ENCODE results near the gene PITX1.

PITX1 gene

DNA sequence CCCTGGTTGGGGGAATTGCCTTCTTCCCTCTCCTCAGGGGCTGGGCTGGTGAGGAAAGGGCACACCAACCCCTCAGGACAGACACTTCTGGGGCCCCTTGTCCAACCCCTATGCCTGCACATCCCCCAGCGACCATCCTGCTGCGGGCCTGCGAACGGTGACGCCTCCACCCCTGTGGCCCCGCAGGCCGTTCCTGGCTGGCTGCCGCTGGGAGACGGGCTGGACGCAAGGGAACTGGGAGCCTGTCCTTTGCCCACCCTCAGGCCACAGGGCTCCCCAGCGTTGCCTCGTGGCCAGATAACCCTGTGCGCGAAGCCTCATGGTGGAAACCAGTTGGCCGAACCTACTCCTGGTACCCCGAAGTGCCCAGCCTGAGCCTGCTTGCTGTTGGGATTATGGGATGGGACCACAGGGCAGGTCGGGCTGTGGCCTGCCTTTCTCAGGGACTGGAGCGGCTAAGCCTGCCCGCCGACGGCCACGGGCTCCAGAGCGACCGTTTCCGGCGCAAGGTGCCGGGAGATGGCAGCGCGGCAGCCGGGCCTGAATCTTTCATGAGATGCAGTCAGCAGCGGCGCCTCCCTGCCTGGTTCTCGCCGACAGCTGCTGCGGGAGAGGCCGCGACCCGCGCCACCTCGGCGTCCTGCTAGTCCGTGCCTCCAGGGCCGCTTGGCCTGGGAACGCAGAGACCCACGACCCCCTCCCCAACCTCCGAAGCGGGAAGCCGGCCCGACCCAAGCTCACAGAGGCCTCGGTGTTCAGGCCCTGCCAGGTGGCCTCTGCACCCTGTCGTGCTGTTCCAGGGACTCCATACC is 6.5 kb upstream of the PITX1 start:
- DNase-seq, result no peak

DNA sequence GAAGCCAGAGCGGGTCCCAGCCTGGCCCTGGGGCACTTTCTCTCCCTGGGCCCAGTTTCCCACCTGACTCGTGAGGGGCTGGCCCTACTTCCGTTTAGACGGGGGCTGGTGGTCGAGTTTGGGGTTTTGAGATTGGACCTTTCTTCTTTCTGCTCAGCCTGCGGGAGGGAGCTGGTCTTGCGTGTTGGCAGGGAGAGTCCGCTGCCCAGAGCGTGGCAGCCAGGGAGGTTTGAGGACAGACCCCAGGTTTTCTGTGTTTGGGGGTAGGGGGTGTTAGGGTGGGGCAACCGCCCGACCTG is 6.0 kb upstream of the PITX1 start:
- DNase-seq, result no peak

DNA sequence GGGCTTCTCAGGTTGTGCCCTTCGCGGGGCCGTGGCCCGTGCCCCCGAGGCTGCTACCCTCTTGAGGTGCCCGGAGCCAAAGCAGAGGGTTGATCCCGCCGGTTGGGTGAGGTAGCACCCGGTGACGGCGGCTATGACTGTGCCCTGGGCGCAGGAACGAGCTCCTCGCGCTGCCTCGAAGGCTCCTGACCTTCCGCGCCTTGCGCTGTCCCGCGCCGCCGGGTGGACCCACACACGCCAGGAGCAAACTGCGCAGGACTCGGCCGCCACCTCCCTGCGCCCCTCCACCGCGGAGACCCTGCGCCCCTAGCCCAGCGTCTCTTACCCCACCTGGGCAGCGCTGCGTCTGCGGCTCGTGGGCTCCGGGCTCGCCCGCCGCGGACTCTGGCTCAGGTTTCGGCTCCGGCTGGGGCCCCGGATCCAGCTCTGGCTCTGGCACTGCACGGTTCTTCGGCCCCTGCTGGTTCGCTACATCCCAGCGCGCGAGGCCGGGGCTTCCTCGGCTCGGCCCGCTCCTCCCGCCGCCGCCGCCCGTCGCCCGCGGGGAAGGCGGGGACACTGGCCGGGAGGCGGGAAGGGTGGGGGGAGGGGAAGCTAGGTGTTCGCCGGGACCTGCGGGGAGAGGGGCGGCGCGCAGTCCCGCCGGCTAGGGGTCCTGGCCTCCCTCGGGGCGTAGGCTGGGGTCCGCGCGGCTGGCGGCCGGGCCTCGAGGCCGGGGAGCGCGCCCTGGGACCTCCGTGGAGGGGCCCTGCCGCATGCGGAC is 5.4 kb upstream of the PITX1 start:
- no peak for DNase-seq

DNA sequence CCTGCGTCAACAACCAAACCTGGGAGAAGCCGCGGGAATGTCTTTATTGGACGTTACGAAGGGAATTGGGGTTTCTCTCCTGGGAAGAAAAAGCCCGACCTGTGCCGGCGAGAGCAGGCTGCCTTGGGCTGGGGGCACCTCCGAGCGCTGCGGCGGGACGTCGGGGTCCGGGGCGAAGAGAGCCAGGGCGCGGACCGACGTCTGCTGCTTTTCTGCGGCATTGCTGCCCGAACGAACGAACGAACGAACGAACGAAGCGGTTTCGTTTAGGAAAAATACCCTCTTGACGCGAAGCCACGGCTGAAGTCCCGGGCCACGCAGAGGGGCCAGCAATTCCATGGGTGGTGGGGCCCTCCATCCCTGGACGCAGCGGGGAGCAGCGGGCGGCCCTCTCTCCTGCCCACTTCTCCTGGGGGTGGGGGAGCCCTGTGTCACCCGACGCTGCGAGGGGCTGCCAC is 4.8 kb upstream of the PITX1 start:
- no peak for DNase-seq

DNA sequence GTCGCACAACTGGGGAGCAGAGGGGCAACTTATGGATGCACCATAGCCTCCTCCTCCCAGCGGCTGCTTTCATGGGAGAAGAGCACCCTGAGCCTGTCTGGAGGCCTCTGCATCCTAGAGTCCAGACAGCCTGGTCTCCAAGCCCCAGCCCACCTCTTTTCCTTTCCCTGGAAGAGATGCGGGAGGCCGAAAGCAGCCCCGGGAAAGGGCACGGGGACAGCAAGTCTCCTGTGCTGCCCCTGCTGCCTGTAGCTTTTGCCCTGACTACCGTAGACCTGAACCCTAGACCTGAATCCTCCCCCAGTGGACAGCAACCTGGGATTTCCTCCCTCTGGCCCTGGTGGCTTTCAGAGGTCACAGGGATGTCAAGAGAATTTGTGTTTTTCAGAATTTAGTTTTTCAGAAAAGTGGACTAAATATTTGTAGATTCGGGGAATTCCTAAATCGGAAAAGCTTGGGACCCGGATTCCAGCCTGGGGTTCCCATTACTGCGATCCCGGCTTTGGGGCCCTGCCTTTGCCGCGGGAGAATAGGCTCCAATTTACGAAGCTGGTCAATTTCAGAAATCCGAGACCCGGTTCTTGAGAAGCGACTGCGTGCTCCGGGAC is 4.3 kb upstream of the PITX1 start:
- no peak for DNase-seq

DNA sequence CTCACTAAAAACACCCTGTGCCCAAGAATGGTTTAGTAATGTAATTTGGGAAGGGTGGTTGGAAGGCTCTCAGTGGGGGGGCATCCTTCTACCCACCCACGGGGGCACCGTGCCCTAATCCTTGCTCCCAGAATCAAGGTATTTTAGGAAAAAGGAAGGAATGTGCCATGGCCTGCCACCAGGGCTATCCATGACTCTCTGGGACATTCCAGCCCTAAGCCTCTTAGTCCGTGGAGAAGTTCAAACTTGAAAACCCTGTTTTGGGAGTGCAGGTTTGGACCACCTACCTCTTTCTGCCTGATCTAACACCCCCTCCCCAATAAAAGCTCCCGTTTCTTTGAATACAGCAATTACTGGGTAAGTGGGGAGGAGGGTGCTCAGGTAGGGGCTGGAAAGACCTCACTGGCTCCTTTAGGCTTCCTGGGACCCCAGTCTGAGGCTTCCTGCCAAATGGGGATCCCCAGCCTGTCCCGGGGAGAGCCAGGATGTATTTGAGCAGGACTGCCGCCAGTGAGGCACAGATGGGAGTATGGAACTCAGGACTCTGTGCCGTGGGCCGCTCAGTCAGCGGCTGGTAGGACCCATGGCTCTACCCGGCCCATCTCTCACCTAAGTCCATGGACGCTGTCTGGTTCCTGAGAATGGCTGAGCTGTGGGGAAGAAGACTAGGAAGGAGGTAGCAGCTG is 3.6 kb upstream of the PITX1 start:
- DNase-seq, result no peak

DNA sequence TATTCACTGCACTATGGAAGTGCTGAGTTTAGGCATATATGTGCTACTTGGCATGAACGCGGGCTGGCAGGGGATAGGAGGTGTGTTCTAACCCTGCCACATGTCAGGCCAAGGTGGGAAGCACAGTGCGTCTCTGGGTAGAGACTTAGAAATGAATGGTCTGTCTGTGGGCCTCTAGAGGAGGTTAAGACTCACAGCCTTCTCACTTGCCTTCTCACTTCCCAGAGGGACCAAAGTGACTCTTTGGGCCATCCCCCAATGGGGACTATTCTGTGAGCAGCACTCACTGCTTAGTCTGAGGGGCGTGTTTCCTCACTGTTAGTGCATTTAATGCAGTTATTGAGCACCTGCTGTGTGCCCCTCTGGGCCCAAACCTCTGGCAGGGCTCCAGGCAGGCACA is 2.4 kb upstream of the PITX1 start:
- no peak for DNase-seq

DNA sequence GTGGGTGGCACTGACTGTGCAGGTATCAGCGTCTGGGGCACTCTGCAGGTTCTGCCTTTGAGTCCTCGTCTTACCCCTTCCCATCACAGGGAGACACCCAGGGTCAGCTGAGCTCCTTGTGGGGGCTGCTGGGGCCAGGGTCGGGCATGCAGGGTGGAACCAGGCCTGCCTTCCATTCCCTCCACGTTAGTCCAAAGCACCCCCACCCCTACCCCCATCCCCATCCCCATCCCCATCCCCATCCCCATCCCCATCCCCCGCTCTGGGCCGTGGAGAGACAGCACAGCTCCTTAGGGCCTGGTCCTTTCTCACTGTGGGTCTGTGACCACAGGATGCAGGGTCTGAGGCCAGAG is 1.6 kb upstream of the PITX1 start:
- DNase-seq, result no peak

DNA sequence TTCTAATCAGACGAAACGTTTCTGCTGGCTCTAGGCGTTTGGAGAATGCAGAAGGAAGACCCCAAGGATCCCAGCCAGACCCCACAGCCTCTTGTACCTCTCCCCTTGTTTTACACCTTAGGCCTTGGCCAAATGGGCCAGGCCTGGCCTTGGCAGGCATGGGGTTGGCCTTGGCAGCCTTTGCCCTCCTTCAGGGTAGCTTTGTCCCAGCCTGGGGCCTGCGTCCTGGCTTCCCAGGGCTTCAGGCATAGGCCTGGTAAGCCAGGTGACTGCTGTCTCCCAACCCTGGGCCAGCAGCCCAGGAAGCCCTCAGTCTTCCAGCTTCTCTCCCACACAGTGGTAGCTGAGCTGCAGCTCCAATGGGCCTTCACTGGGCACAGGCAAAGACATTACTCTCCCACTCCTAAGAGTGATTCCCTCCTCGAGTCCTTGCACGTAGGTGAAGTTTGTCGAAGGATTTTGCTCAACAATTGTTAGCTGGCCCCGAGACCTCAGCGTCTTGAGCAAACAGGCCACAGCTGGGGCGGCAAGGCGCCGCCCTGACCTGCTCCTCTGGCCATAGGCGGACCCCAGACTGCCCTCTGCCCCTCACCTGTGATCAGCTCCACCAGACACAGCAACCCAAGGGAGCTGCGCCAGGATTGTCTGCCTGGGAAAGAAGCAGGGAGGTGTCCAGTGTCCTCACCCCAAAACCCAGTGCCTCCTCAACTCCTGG is 1.1 kb upstream of the PITX1 start:
- DNase-seq, result no peak

DNA sequence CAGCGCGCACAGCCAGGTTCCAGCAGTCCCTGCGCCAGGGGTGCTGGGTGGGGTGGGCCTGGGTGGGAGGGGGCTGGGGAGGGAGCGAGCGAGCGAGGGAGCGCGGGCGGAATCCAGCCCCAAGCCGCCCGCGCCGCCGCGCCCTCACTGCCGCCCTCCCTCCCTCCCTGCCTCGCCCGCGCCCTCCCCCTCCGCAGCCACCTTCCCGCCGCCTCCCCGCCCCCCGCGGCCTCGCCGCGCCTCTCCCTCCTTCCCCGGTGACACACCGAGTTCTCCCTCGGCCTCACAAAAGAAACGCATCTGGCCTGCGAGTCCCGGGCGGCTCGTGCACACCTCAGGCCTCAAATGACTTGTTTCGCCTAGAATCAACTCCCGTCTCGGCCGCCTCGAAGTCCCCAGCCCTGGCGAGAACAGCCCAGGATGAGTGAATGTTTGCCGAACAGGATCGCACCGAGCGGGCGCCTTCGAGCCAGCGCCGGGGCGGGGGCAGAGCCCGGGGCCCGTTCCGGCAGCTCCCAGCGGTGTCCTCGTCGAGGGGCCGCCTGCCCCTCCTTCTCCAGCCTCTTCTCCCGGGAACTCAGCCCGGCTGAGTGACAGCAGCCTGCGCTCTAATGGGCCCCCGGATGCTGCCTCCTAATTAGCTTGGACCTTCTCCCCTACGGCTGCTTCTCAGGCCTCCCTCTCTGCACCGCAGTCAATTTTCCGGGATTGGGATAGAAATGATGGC is 371 bp upstream of the PITX1 start:
- no peak for DNase-seq

DNA sequence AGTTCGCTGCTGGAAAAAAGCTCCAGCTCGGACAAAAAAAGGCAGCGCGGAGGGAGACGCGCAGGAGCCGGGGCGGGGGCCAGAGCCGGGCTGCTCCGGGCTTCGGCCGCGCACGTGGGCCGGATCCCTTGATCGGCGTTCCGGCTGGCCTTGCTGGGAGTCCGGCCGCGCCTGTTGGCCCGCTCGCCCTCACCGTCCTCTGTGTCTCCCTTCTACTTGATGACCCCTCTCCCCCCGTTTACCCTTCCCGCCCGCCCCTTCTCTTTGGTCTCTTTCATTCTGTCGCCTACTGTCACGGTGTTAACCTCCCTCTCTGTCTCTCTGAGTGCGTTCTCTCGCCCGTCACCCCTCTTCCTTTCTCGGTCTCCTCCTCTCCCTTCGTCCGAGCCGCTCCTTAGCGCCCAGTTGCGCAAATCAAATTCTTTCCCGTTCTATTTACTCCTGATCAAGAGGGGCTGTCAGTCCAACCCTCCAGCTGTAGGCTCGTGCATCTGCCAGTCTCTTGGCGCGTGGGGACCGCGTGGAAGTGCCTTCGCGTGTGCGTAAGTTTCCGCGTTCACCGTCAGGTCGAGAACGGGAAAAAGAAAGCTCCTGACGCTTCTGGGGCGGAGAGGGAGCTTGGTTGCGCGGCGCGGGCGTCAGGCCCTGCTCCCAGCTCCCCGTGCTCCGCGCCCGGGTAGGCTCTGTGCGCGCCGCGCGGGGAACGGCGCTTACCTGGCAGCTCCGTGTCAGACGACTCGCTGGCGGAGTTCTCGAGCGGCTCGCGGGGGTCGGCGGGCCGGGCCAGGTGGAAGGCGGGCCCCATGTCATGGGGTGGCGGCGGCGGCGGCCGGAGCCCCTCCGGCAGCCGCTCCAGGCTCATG is 798 bp downstream of the PITX1 start:
- DNase-seq, result no peak

DNA sequence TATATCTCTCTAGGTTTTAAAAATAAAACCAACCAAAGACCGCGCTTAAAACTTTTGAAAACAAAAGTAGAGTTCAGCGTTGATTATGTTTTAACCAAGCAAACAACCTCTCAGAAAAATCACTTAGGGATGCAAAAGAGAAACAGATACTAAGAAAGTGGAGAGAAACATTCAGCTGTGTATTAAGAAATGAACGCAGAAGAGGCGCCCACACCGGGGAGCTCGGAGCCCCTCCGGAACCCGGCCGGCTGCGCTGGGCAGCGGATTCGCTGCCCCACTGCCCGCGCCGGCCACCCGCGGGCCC is 1.4 kb downstream of the PITX1 start:
- DNase-seq, result no peak

DNA sequence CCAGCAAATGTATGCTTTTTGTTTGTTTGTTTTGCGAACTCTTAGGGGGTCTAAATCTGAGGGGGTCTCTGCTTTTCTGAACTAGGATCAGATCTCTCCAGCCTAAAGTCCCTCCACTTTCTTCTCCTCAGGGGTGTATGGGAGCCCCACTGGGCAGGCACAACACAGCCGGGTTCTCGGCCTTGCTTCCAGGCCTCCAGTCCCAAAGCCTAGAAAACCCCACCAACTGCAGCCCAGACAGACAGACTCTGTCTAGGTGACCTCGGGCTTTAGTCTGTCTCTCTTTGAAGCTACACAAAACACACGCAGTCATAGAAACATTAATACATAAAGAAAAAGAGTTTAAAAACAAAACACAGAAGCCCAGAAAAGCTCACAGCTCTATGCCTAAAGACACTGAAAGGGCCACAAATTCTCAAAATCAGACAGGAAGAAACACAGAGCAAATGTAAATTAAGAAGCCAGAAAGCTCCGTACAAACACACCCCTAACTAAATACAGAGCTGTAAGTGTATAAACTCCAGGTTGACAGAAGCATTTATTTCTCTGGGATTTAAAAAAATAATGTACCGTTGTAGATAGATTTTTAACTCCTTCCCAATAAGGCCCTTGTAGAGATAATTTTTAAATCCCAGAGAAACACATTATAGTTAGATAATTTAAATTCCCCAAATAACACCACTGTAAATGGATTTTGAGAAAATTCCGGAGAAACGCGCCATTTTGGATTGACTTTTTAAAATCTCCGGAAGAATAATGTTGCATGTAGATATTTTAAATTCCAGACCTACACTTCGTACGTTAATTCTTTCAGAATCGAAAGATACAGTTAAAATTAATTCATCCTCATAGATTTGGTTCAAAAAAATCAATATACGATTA is 2.0 kb downstream of the PITX1 start:
- no peak for DNase-seq

DNA sequence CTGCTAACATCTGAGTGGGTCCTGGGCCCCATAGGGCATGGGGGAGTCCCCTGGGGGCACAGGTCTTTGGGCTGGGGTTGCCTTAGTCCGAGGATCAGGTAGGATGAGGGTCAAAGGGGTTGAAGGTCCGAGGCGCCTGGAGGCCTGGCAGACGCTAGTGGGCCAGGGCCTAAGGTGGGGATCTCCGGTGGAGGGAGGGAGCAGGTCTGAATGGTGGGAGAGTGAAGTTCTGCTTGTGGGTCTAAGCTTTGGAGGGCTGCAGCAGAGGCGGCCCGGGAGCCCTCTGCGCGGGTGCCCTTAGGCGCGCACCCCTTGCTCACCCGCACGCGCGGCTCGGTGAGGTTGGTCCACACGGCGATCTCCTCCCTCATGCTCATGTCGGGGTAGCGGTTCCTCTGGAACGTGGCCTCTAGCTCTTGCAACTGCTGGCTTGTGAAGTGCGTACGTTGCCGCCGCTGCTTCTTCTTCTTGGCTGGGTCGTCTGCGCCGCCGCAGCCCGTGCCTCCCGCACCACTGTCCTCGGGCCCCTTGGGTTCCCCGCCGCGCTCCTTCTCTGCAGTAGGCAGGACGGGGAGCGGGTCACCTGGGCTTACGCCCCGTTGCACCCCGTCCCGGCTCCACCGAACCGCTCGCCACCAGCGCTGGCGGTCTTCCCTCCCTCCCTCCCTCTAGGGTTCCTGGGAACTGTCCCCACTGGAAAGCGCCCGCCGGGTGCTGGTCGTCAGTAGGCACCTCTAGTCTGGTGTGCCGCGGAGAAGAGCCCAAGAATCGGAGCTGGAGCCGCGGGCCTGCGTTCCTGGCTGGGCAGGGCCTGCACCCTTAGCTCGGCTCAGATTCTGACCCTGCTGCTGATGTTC is 2.8 kb downstream of the PITX1 start:
- DNase-seq, result no peak

DNA sequence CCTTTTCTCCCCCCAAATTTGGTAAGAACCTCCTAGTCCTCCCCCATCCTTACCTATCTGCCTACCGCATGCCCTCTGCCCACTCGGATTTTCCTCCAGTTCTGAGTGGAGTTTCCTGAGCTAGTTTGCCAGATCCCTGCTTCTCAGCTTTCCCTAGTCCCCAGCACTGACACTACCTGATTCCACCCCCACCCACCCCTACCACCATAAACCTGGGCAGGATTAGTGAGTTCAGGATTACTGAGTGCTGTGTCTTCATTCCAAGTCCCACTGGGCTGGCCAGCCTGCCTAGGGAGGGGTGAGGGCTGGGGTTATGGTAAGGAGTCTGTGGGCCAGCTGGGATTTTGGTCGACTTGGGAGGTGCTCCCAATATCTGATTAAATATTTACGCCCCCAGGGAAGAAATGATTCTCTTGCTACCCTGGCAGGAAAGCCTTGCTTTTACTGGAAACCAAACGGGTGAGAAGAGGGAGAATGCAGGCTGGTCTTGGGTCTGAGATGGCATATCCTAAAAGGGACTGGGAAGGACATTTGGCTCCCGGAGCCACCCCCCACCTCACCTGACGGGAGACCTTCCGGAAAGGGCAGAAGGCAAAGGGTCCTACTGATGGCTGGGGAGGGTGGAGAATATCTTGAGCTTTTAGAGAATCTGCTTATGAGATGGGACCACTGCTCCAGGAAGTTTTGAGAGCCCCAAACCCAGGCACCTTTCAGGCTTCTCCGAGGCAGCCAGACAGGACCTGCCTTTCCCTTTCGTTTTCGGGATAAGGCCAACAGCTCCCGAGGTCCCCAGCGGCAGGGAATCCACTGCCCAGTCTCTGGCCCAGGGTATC is 3.7 kb downstream of the PITX1 start:
- DNase-seq, result no peak

DNA sequence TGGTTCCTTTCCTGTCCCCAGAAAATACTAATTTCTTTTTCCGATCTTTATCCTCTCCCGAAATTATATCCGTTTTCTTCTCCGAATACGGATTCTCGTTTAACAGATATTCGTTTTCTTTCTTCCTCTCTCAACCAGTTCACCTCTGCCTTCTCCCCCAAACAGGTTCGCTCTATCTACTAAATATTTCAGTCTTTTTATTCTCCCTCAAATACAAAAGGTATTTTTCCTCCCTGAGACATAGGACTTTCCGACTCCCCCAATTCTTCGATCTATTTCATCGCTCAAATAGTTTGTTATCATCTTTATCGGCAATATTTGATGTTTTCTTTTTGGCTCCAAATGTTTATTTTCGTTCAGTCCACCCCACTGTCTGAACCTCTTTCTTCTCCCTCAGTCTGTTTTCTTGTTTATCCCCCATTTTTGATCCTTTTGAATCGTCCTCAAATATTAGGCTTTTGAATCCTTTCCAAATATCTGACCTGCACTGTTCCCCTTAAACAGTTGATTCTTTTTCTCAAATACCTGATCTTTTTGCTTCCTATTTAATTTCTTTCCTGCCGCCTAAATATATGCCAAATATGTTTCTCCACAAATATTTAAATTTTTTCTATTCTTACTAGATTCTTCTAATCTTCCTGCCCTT is 4.4 kb downstream of the PITX1 start:
- no peak for DNase-seq

DNA sequence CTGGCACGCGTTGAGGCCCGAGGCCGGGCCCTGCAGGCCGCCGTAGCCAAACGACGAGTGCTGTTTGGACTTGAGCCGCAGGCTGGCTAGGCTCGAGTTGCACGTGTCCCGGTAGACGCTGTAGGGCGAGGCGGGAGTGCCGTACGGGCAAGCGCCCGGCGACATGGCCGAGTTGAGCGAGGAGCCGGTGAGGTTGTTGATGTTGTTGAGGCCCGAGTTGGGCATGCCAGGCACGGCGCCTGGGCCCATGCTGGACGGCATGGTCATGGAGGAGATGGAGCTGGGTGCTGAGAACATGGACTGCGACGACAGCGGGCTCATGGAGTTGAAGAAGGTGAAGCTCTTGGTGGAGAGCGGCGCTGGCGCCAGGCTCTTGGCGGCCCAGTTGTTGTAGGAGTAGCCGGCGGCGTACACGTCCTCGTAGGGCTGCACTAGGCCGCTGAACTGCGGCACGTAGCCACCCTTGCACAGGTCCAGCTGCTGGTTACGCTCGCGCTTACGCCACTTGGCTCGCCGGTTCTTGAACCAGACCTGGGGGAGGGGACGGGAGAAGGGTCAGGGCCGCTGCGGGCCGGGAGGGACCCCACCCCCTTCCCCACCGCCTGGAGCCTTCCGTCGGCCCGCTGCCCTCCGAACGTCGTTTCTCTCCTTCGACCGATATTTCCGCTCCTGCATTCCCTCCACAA is 5.1 kb downstream of the PITX1 start:
- no peak for DNase-seq
